Stimulated activated CD4-positive, alpha-beta T cell treated with anti-CD3 and anti-CD28 coated beads, TNF-alpha, amount 100 ng/mL, for 4 hours (primary cell): Measurements from ENCODE around the gene TECTB.

Experiments used
- DNase-seq, 3 experiments: peaks; one replicate each; pipeline ENCODE4 v3.0.0-alpha.2; 2020; ENCODE audit warnings: low read depth in 3 of 3

Gene TECTB

GRCh38 chr10:112347709-112348671 lies 64.8 kb downstream of the TECTB start:
- no peak for DNase-seq

- DNase-seq, result no peak
Measured at GRCh38 chr10:112348759-112349158, 65.6 kb downstream of the TECTB start.

GRCh38 chr10:112349521-112350085 lies 66.4 kb downstream of the TECTB start:
- no peak for DNase-seq

GRCh38 chr10:112351146-112351545 lies 67.9 kb downstream of the TECTB start:
- no peak for DNase-seq

GRCh38 chr10:112352044-112352443 lies 68.8 kb downstream of the TECTB start:
- DNase-seq, result no peak

GRCh38 chr10:112353046-112353445 lies 69.8 kb downstream of the TECTB start:
- DNase-seq, result no peak
